Stimulated activated CD8-positive, alpha-beta memory T cell treated with anti-CD3 and anti-CD28 coated beads, Interleukin-7, amount 100 ng/mL, for 24 hours (primary cell): ENCODE data around the gene ZNF12.
"Not testable (repeated sequence)": the region's sequence is repeated elsewhere in the genome, so short reads cannot be mapped to it uniquely, and the experiment has no call there.

Experiments used
- DNase-seq: peaks from one replicate; pipeline ENCODE4 v3.0.0-alpha.2; 2020; ENCODE audit warnings: low read depth

Gene ZNF12

GRCh38 chr7:6691609-6692106 lies 15.1 kb downstream of the ZNF12 start:
- no peak for DNase-seq

- no peak for DNase-seq
Measured at GRCh38 chr7:6691103-6691502, 15.6 kb downstream of the ZNF12 start.

GRCh38 chr7:6680146-6680545 lies 26.6 kb downstream of the ZNF12 start:
- DNase-seq = no peak

GRCh38 chr7:6675807-6676405 lies 30.8 kb downstream of the ZNF12 start:
- no peak for DNase-seq

GRCh38 chr7:6670851-6671250 lies 35.9 kb downstream of the ZNF12 start:
- DNase-seq = not testable (repeated sequence)

GRCh38 chr7:6658618-6659345 lies 48.0 kb downstream of the ZNF12 start:
- no peak for DNase-seq

- DNase-seq = no peak
Measured at GRCh38 chr7:6656413-6656812, 50.3 kb downstream of the ZNF12 start.

- no peak for DNase-seq
Measured at GRCh38 chr7:6655636-6656385, 50.9 kb downstream of the ZNF12 start.

GRCh38 chr7:6654842-6655610 lies 51.7 kb downstream of the ZNF12 start:
- DNase-seq = no peak

- DNase-seq = no peak
Measured at GRCh38 chr7:6654113-6654841, 52.5 kb downstream of the ZNF12 start.

- DNase-seq = no peak
Measured at GRCh38 chr7:6653071-6654003, 53.4 kb downstream of the ZNF12 start.

GRCh38 chr7:6652446-6653011 lies 54.2 kb downstream of the ZNF12 start:
- DNase-seq = no peak

- DNase-seq = no peak
Measured at GRCh38 chr7:6651851-6652445, 54.8 kb downstream of the ZNF12 start.

GRCh38 chr7:6650521-6651011 lies 56.2 kb downstream of the ZNF12 start:
- DNase-seq = no peak

GRCh38 chr7:6650086-6650485 lies 56.7 kb downstream of the ZNF12 start:
- DNase-seq = no peak

GRCh38 chr7:6649241-6649961 lies 57.3 kb downstream of the ZNF12 start:
- DNase-seq = no peak

- no peak for DNase-seq
Measured at GRCh38 chr7:6648815-6649104, 58.0 kb downstream of the ZNF12 start.

GRCh38 chr7:6648066-6648814 lies 58.5 kb downstream of the ZNF12 start:
- no peak for DNase-seq
